Measurements from ENCODE around the gene CDC73. TPM values are rescaled to one million over a fixed set of nuclear protein-coding genes. Genes with fewer than 3 reads are reported as not detected.
"Not testable (repeated sequence)": the region's sequence is repeated elsewhere in the genome, so short reads cannot be mapped to it uniquely, and the experiment has no call there.

The CDC73 gene
- total RNA-seq, 1 donor from 2014 or later = 15.3 TPM

DNA sequence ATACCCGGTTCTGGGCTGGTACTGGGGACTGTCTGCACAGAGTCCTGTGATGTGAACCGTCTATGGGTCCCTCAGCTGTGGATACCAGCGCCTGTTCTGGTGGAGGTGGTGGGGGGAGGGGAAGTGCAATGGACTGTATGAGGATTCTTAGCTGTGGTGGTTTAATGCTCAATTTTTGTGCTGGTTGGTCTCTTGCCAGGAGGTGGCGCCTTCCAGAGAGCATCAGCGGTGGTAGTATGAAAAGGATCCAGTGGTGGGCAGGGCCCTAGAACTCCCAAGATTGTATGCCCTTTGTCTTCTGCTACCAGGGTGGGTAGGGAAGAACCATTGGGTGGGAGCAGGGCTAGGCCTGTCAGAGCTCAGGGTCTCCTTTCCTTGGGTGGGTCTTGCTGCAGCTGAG lies 153.9 kb downstream of the CDC73 start:
- FAIRE-seq = no peak
- no peaks in the 10 kb centered on the region for H3K36me3 ChIP-seq (ENCODE audit: control insufficient read depth, insufficient read depth, low read length)

DNA sequence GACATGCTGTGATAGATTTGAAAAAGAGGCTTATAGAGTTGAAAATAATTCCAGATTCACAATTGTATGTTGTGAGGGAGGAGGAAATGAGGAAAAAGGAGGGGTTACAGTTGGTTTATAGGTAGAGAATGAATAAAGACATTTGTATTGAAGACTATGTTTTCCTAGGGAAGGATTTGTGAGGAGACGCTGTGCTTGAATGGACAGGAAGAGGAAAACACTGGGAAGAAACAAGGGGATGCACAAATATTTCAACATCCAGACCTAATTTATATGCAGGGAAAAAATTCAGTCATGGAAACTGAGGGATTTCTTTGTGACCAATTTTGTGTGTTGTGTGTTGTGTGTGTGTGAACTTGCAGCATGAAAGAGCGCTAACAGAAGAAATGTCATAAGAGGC lies 157.1 kb downstream of the CDC73 start:
- DNase-seq (ENCODE audit: low read depth) (no peak), FAIRE-seq (no peak)
- Histone ChIP-seq H3K36me3 (ENCODE audit: control insufficient read depth, insufficient read depth, low read length) (no peaks in the 10 kb centered on the region), H3K27me3 (ENCODE audit: control insufficient read depth, insufficient read depth, low read length) (no peaks in the 10 kb centered on the region), H3K4me3 (ENCODE audit: low read depth, low read length) (no peak overlapping the region)
- TF ChIP-seq CTCF (IDR thresholded peaks at IDR 0.05; ENCODE audit: insufficient read depth, low read length, severe bottlenecking) = no peak

More for the DNA sequence above, 153.9 kb downstream of the CDC73 start:
- no peak overlapping the region for H3K4me3 ChIP-seq (ENCODE audit: low read depth, low read length)
- no peak for DNase-seq (ENCODE audit: low read depth)
- TF ChIP-seq CTCF (IDR thresholded peaks at IDR 0.05; ENCODE audit: insufficient read depth, low read length, severe bottlenecking) = no peak
- no peaks in the 10 kb centered on the region for H3K27me3 ChIP-seq (ENCODE audit: control insufficient read depth, insufficient read depth, low read length)

DNA sequence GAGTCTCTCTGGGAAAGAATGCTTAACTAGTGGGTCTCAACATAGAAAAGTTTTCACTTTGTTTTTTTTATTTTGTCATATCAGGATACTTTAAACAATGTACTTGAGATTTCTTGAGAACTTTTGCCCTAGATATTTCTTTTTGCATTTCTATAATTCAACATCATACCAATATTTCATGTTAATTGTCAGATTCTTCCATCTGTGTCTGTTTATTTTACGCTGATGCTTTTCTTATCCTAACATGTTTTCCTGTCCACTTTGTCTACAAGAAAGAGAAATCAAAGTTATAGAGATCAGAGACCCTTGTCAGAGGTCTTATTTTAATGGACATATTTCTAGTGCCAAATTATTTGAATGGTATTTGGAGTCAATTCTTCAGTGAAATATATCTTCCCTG lies 160.1 kb downstream of the CDC73 start:
- no peak for FAIRE-seq
- Histone ChIP-seq H3K27me3 (ENCODE audit: control insufficient read depth, insufficient read depth, low read length) (no peaks in the 10 kb centered on the region), H3K36me3 (ENCODE audit: control insufficient read depth, insufficient read depth, low read length) (no peaks in the 10 kb centered on the region), H3K4me3 (ENCODE audit: low read depth, low read length) (no peak overlapping the region)
- no peak for TF ChIP-seq CTCF (IDR thresholded peaks at IDR 0.05; ENCODE audit: insufficient read depth, low read length, severe bottlenecking)
- DNase-seq (ENCODE audit: low read depth) = no peak

GRCh38 chr1:193283016-193283415 lies 161.2 kb downstream of the CDC73 start:
- H3K4me3 ChIP-seq (ENCODE audit: low read depth, low read length) = no peak overlapping the region
- FAIRE-seq (no peak), DNase-seq (ENCODE audit: low read depth) (no peak)
- no peaks in the 10 kb centered on the region for H3K27me3 ChIP-seq (ENCODE audit: control insufficient read depth, insufficient read depth, low read length)
- no peak for TF ChIP-seq CTCF (IDR thresholded peaks at IDR 0.05; ENCODE audit: insufficient read depth, low read length, severe bottlenecking)
- H3K36me3 ChIP-seq (ENCODE audit: control insufficient read depth, insufficient read depth, low read length) = no peaks in the 10 kb centered on the region

GRCh38 chr1:193284219-193284618 lies 162.4 kb downstream of the CDC73 start:
- no peak for TF ChIP-seq CTCF (IDR thresholded peaks at IDR 0.05; ENCODE audit: insufficient read depth, low read length, severe bottlenecking)
- DNase-seq (ENCODE audit: low read depth) = no peak
- H3K27me3 ChIP-seq (ENCODE audit: control insufficient read depth, insufficient read depth, low read length) = no peaks in the 10 kb centered on the region
- H3K36me3 ChIP-seq (ENCODE audit: control insufficient read depth, insufficient read depth, low read length) = no peaks in the 10 kb centered on the region
- no peak overlapping the region for H3K4me3 ChIP-seq (ENCODE audit: low read depth, low read length)
- FAIRE-seq = no peak

DNA sequence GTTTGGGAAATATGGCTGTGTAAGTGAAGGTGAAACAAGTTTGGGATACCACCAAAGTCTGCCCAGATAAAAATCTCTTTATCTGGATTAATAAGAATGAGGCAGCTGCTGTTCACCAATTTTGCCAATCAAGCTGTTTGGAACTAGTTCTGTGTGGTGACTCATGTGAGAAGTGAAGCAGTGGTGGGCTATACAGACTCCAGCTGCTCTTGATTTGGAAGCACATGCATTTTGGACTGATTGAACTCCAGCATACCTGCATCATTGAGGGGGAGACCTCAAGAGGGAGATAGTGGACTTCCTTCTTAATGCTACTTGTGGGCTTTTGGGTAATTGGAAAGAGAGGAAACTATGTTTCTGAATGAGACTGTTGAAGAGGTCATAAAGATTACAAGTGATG lies 163.8 kb downstream of the CDC73 start:
- no peak for FAIRE-seq
- no peak overlapping the region for H3K4me3 ChIP-seq (ENCODE audit: low read depth, low read length)
- no peak for DNase-seq (ENCODE audit: low read depth)
- no peaks in the 10 kb centered on the region for H3K36me3 ChIP-seq (ENCODE audit: control insufficient read depth, insufficient read depth, low read length)
- no peak for TF ChIP-seq CTCF (IDR thresholded peaks at IDR 0.05; ENCODE audit: insufficient read depth, low read length, severe bottlenecking)
- H3K27me3 ChIP-seq (ENCODE audit: control insufficient read depth, insufficient read depth, low read length) = no peaks in the 10 kb centered on the region

DNA sequence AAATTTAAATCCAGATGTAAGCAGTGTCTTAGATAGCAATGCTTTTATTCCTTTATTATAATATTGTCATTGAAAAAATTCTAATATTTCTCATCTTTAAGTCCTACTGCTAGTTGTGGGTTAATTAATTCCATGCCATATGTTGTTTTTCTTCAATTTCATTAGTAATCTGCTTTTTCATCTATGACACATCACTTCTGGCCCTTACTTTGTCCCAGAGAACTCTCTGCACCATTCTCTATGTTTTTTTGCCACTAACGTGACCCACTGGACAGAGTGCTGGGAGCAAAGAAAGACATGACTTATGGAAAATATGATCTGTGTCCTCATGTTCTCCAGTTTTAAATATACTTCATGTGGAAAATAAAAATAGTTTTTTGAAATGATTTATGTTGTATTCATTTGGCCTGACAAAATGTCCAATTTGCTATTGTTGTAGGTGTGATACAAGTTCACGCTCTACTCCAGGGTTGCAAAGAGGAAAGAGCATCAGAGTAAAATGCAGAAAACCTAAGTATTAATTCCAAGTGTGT lies 166.8 kb downstream of the CDC73 start:
- not testable (repeated sequence) for H3K36me3 ChIP-seq (ENCODE audit: control insufficient read depth, insufficient read depth, low read length); FAIRE-seq; DNase-seq (ENCODE audit: low read depth); H3K4me3 ChIP-seq (ENCODE audit: low read depth, low read length); H3K27me3 ChIP-seq (ENCODE audit: control insufficient read depth, insufficient read depth, low read length)
